H1 (cell line): ENCODE data around the gene MARK4. TPM values are rescaled to one million over a fixed set of nuclear protein-coding genes. Genes with fewer than 3 reads are reported as not detected.
"Not testable (repeated sequence)": the region's sequence is repeated elsewhere in the genome, so short reads cannot be mapped to it uniquely, and the experiment has no call there.

Experiments
- CTCF ChIA-PET: fragments of 300-600 bp; sonication (Branson Sonifier 250); formaldehyde crosslinking; loops from one replicate; lab custom pipeline; 2021; ENCODE audit not compliant: partially characterized antibody; lab: Charles Lee
- POLR2A ChIA-PET: fragments of 300-600 bp; sonication (Branson Sonifier 250); formaldehyde crosslinking; loops from one replicate; lab custom pipeline; 2021; ENCODE audit warnings: inconsistent platforms; ENCODE audit not compliant: partially characterized antibody; lab: Charles Lee
- DNase-seq, 2 experiments: peaks; one replicate each; pipeline versions ENCODE4 v3.0.0 to v3.0.0-alpha.2; 2010 to 2022; ENCODE audit warnings: low spot score in 2 of 2, low read depth in 1 of 2, mixed read lengths in 1 of 2
- FAIRE-seq: peaks from 2 replicates; lab custom pipeline; 2011; peaks lifted over from hg19 to GRCh38; lab: Jason Lieb, UNC
- H2AFZ ChIP-seq: 2 replicates; pipeline ENCODE4 v1.8.1; 2012; ENCODE audit warnings: low read length, inconsistent platforms
- H2AK5ac ChIP-seq: 2 replicates; pipeline ENCODE4 v1.6.1; 2013; ENCODE audit warnings: low read depth, low read length
- H2BK120ac ChIP-seq: replicated peaks from 2 replicates; pipeline ENCODE3; 2013; ENCODE audit warnings: low read depth, low read length, inconsistent platforms
- H2BK12ac ChIP-seq: 2 replicates; pipeline ENCODE4 v1.6.1; 2013; ENCODE audit warnings: low read depth, low read length
- H2BK15ac ChIP-seq: 2 replicates; pipeline ENCODE4 v1.6.1; 2013; ENCODE audit warnings: low read length
- H2BK20ac ChIP-seq: 2 replicates; pipeline ENCODE4 v1.6.1; 2013; ENCODE audit warnings: low read length
- H2BK5ac ChIP-seq: 2 replicates; pipeline ENCODE4 v1.6.1; 2013; ENCODE audit warnings: low read depth, low read length
- H3K14ac ChIP-seq: 2 replicates; pipeline ENCODE4 v1.6.1; 2013; ENCODE audit warnings: inconsistent platforms; ENCODE audit not compliant: insufficient read length
- H3K18ac ChIP-seq: 2 replicates; pipeline ENCODE4 v1.6.1; 2013; ENCODE audit warnings: low read length; ENCODE audit errors: extremely low read depth
- H3K23ac ChIP-seq: 2 replicates; pipeline ENCODE4 v1.6.1; 2013; ENCODE audit warnings: inconsistent platforms; ENCODE audit not compliant: insufficient read length
- H3K23me2 ChIP-seq: 2 replicates; pipeline ENCODE4 v1.6.1; 2013; ENCODE audit warnings: low read depth, low read length
- H3K27ac ChIP-seq: 2 replicates; pipeline ENCODE4 v1.6.1; 2011; ENCODE audit warnings: low read depth, low read length, inconsistent platforms
- H3K27me3 ChIP-seq, 4 experiments: replicated peaks in 1 of 4; 1 replicate in 1 of 4; 2 replicates in 3 of 4; pipeline versions ENCODE4 v1.6.1 to v1.8.1; 2011 to 2013; ENCODE audit warnings: low read length in 3 of 4, mild to moderate bottlenecking in 3 of 4, inconsistent platforms in 2 of 4, mixed read lengths in 2 of 4, moderate library complexity in 1 of 4; ENCODE audit not compliant: control insufficient read depth in 3 of 4, insufficient read depth in 3 of 4; ENCODE audit errors: extremely low read depth in 1 of 4
- H3K36me3 ChIP-seq, 4 experiments: 2 replicates each; pipeline versions ENCODE4 v1.6.1 to v1.8.1; 2011 to 2013; ENCODE audit warnings: mild to moderate bottlenecking in 4 of 4, low read length in 3 of 4, moderate library complexity in 2 of 4, control low read depth in 1 of 4, inconsistent platforms in 1 of 4; ENCODE audit not compliant: insufficient read depth in 4 of 4, control insufficient read depth in 2 of 4
- H3K4ac ChIP-seq: replicated peaks from 2 replicates; pipeline ENCODE3; 2013; ENCODE audit warnings: low read length, low read depth, mixed read lengths, inconsistent platforms; ENCODE audit not compliant: insufficient read length
- H3K4me1 ChIP-seq, 4 experiments: replicated peaks in 1 of 4; 1 replicate in 1 of 4; 2 replicates in 3 of 4; pipeline versions ENCODE4 v1.6.1 to v1.8.1; 2011 to 2013; ENCODE audit warnings: low read length in 3 of 4, inconsistent platforms in 2 of 4, mixed read lengths in 1 of 4; ENCODE audit not compliant: insufficient read depth in 4 of 4, control insufficient read depth in 3 of 4
- H3K4me2 ChIP-seq, 2 experiments: 2 replicates each; pipeline versions ENCODE4 v1.6.1 to v1.8.1; 2011 to 2013; ENCODE audit warnings: low read depth in 2 of 2, low read length in 2 of 2, control low read depth in 1 of 2, inconsistent platforms in 1 of 2, mild to moderate bottlenecking in 1 of 2; ENCODE audit not compliant: insufficient read depth in 1 of 2
- H3K4me3 ChIP-seq, 4 experiments: fragments of 200-600, 300-600 bp in 1 of 4; sonication (generic), shearing (Covaris generic), sonication (Bioruptor Twin) in 1 of 4; 2 replicates each; pipeline versions ENCODE4 v1.5.1 to v1.8.1; 2011 to 2016; ENCODE audit warnings: low read length in 4 of 4, low read depth in 3 of 4, control low read depth in 2 of 4, inconsistent platforms in 2 of 4, mild to moderate bottlenecking in 2 of 4, mixed read lengths in 1 of 4, moderate library complexity in 1 of 4; ENCODE audit not compliant: insufficient read depth in 2 of 4; ENCODE audit errors: extremely low read depth in 1 of 4
- H3K56ac ChIP-seq: replicated peaks from 2 replicates; pipeline ENCODE3; 2013; ENCODE audit warnings: low read depth, mild to moderate bottlenecking, mixed read lengths, low read length, inconsistent platforms; ENCODE audit not compliant: insufficient read length
- H3K79me1 ChIP-seq: 2 replicates; pipeline ENCODE4 v1.6.1; 2013; ENCODE audit warnings: low read depth, low read length, control low read depth
- H3K79me2 ChIP-seq, 2 experiments: 2 replicates each; pipeline versions ENCODE4 v1.6.1 to v1.8.1; 2012 to 2013; ENCODE audit warnings: low read length in 2 of 2, mild to moderate bottlenecking in 2 of 2, inconsistent platforms in 1 of 2; ENCODE audit not compliant: insufficient read depth in 2 of 2, control insufficient read depth in 1 of 2
- H3K9ac ChIP-seq, 4 experiments: replicated peaks in 1 of 4; 1 replicate in 1 of 4; 2 replicates in 3 of 4; pipeline versions ENCODE4 v1.6.1 to v1.8.1; 2011 to 2013; ENCODE audit warnings: low read depth in 3 of 4, low read length in 3 of 4, control low read depth in 2 of 4, mild to moderate bottlenecking in 2 of 4, moderate library complexity in 2 of 4, inconsistent platforms in 1 of 4; ENCODE audit errors: extremely low read depth in 1 of 4
- H3K9me3 ChIP-seq, 2 experiments: 2 replicates each; pipeline versions ENCODE4 v1.6.1 to v1.8.1; 2012 to 2013; ENCODE audit warnings: mild to moderate bottlenecking in 2 of 2, moderate library complexity in 2 of 2, control low read depth in 1 of 2, inconsistent platforms in 1 of 2, low read depth in 1 of 2, low read length in 1 of 2, mixed read lengths in 1 of 2; ENCODE audit not compliant: insufficient read depth in 2 of 2
- H4K20me1 ChIP-seq, 2 experiments: replicated peaks in 1 of 2; 2 replicates each; pipeline versions ENCODE3 to v1.8.1; 2011 to 2013; ENCODE audit warnings: inconsistent platforms in 2 of 2, low read length in 2 of 2, mild to moderate bottlenecking in 1 of 2; ENCODE audit not compliant: insufficient read depth in 2 of 2, control insufficient read depth in 1 of 2
- H4K5ac ChIP-seq: 2 replicates; pipeline ENCODE4 v1.6.1; 2013; ENCODE audit warnings: low read length, low read depth, mixed read lengths, inconsistent platforms; ENCODE audit not compliant: insufficient read length
- H4K8ac ChIP-seq: 2 replicates; pipeline ENCODE4 v1.8.0; 2013; ENCODE audit warnings: mild to moderate bottlenecking, moderate library complexity, low read length, inconsistent platforms; ENCODE audit not compliant: insufficient read depth; ENCODE audit errors: extremely low read depth
- H4K91ac ChIP-seq: replicated peaks from 2 replicates; pipeline ENCODE3; 2013; ENCODE audit warnings: low read length, mixed read lengths, inconsistent platforms; ENCODE audit not compliant: insufficient read length
- WGBS, 2 experiments: shearing (Covaris generic) in 1 of 2; methylation state at CpG; one replicate each; pipeline versions ENCODE4 v1.1.6 to v1.1.7; 2013 to 2015; ENCODE audit warnings: low lambda C conversion rate in 2 of 2, mixed read lengths in 2 of 2, inconsistent platforms in 1 of 2, low coverage in 1 of 2, missing lambda C conversion rate in 1 of 2; ENCODE audit not compliant: insufficient replicate concordance in 2 of 2, insufficient coverage in 1 of 2, insufficient read length in 1 of 2; ENCODE audit errors: extremely low coverage in 1 of 2, missing lambda C conversion rate in 1 of 2; 5-methylcytosine and 5-hydroxymethylcytosine counted together
- polyA plus RNA-seq, 7 experiments: library from polyadenylated mRNA; depleted of rRNA in 3 of 7; stranded (reverse) in 5 of 7; unstranded in 2 of 7; fragments of >200 nt in 5 of 7; fragments of 200-250 nt in 2 of 7; gene quantifications; 1 replicate in 5 of 7; 2 replicates in 1 of 7; 4 replicates in 1 of 7; pipeline versions ENCODE4 v1.2.1 to v1.2.3, GENCODE V29; 2011 to 2013; ENCODE audit warnings: missing spikeins in 2 of 7, mixed read lengths in 2 of 7
- total RNA-seq: library from RNA; stranded (reverse); fragmentation: NEBNext Ultra II Directional; extraction: Animal tissue kit (Norgen Biotek cat#: 25700); gene quantifications from 2 replicates; pipeline ENCODE4 v1.2.1, GENCODE V29; 2021

MARK4 gene
- total and polyA plus RNA-seq, 2 of the 8 experiments (the other 6 are each of a cell fraction or from before 2014, with no cell fraction given) = 12.3 to 49.8 TPM

- H2BK20ac ChIP-seq, H3K23ac ChIP-seq, H4K91ac ChIP-seq, H2AK5ac ChIP-seq, H3K4ac ChIP-seq, DNase-seq, H3K36me3 ChIP-seq, H2BK15ac ChIP-seq, H3K14ac ChIP-seq, H3K79me1 ChIP-seq, H3K27me3 ChIP-seq, H3K27ac ChIP-seq, H3K79me2 ChIP-seq, H4K20me1 ChIP-seq, H3K18ac ChIP-seq, H2AFZ ChIP-seq, H3K23me2 ChIP-seq, H2BK120ac ChIP-seq, H3K56ac ChIP-seq, H3K4me2 ChIP-seq, H3K4me1 ChIP-seq, H4K8ac ChIP-seq, H3K9ac ChIP-seq, H4K5ac ChIP-seq, H2BK5ac ChIP-seq, H3K9me3 ChIP-seq, FAIRE-seq, H2BK12ac ChIP-seq, H3K4me3 ChIP-seq: not testable (repeated sequence)
- CTCF ChIA-PET = interaction anchor here (0.6 to 7.3 kb wide), 5 partner anchors 14 to 178 kb away, joined by 3 to 60 read pairs (median 5); no protein-coding TSS in a partner anchor
- WGBS, 2 experiments = 84% methylated on average over 4 of the region's 4 CpGs; no CpG with 5 or more reads in 1 of the 2 experiments
- POLR2A ChIA-PET = interaction anchor here (1.4 kb wide), 1 partner anchor 10 kb away, joined by 5 read pairs; no protein-coding TSS in a partner anchor
These were observed 83.8 kb downstream of the MARK4 start for GRCh38 chr19:45334881-45335280.
